ENCODE measurements around the gene P2RY14. TPM values are rescaled to one million over a fixed set of nuclear protein-coding genes. Genes with fewer than 3 reads are reported as not detected.
A peak's percentile ranks its signal among the peaks of the same experiment; 100 is the strongest.

P2RY14 gene
- total and polyA plus RNA-seq, 4 donors: 2.1 to 11.0 (median 2.5) TPM

GRCh38 chr3:151195826-151196225 is 82.5 kb downstream of the P2RY14 start:
- H3K27me3 ChIP-seq (ENCODE audit: control insufficient read depth in 3 of 3, insufficient read depth in 3 of 3, low read length in 2 of 3): no peaks in the 10 kb centered on the region
- H3K9ac ChIP-seq (ENCODE audit: insufficient read depth in 1 of 2, low read length in 2 of 2): no peak overlapping the region
- no peak overlapping the region for H3K27ac ChIP-seq (ENCODE audit: low read depth in 1 of 2, low read length in 1 of 2)
- H3K4me1 ChIP-seq (ENCODE audit: control insufficient read depth in 5 of 5, insufficient read depth in 5 of 5, low read length in 5 of 5): no peaks in the 10 kb centered on the region
- no peaks in the 10 kb centered on the region for H3K9me3 ChIP-seq (ENCODE audit: control insufficient read depth in 4 of 4, insufficient read depth in 3 of 4, low read length in 3 of 4)
- no peak overlapping the region for H3K4me3 ChIP-seq
- no peak for TF ChIP-seq CTCF (IDR thresholded peaks at IDR 0.05; ENCODE audit: control extremely low read depth, extremely low read depth)
- 75 to 88% methylated on average over 1 of the region's 1 CpG for WGBS, 2 donors
- DNase-seq: no peak
- no peak for ATAC-seq (ENCODE audit: insufficient read depth, low FRiP score)
- H3K36me3 ChIP-seq (ENCODE audit: control insufficient read depth in 4 of 4, insufficient read depth in 4 of 4, low read length in 4 of 4): no peaks in the 10 kb centered on the region

GRCh38 chr3:151192545-151192944 is 85.8 kb downstream of the P2RY14 start:
- no peak overlapping the region for H3K9ac ChIP-seq (ENCODE audit: insufficient read depth in 1 of 2, low read length in 2 of 2)
- no peaks in the 10 kb centered on the region for H3K4me1 ChIP-seq (ENCODE audit: control insufficient read depth in 5 of 5, insufficient read depth in 5 of 5, low read length in 5 of 5)
- TF ChIP-seq CTCF (IDR thresholded peaks at IDR 0.05; ENCODE audit: control extremely low read depth, extremely low read depth): no peak
- H3K27ac ChIP-seq (ENCODE audit: low read depth in 1 of 2, low read length in 1 of 2): no peak overlapping the region
- WGBS, 2 donors: 97 to 98% methylated on average over 6 of the region's 6 CpGs
- ATAC-seq (ENCODE audit: insufficient read depth, low FRiP score) (no peak), DNase-seq (no peak)
- no peaks in the 10 kb centered on the region for H3K9me3 ChIP-seq (ENCODE audit: control insufficient read depth in 4 of 4, insufficient read depth in 3 of 4, low read length in 3 of 4)
- H3K36me3 ChIP-seq (ENCODE audit: control insufficient read depth in 4 of 4, insufficient read depth in 4 of 4, low read length in 4 of 4): no peaks in the 10 kb centered on the region
- no peak overlapping the region for H3K4me3 ChIP-seq
- H3K27me3 ChIP-seq (ENCODE audit: control insufficient read depth in 3 of 3, insufficient read depth in 3 of 3, low read length in 2 of 3): no peaks in the 10 kb centered on the region

GRCh38 chr3:151191095-151191494 is 87.2 kb downstream of the P2RY14 start:
- no peak for TF ChIP-seq CTCF (IDR thresholded peaks at IDR 0.05; ENCODE audit: control extremely low read depth, extremely low read depth)
- Histone ChIP-seq H3K9ac (ENCODE audit: insufficient read depth in 1 of 2, low read length in 2 of 2) (no peak overlapping the region), H3K27me3 (ENCODE audit: control insufficient read depth in 3 of 3, insufficient read depth in 3 of 3, low read length in 2 of 3) (no peaks in the 10 kb centered on the region), H3K4me3 (no peak overlapping the region), H3K9me3 (ENCODE audit: control insufficient read depth in 4 of 4, insufficient read depth in 3 of 4, low read length in 3 of 4) (no peaks in the 10 kb centered on the region), H3K4me1 (ENCODE audit: control insufficient read depth in 5 of 5, insufficient read depth in 5 of 5, low read length in 5 of 5) (no peaks in the 10 kb centered on the region), H3K36me3 (ENCODE audit: control insufficient read depth in 4 of 4, insufficient read depth in 4 of 4, low read length in 4 of 4) (no peaks in the 10 kb centered on the region), H3K27ac (ENCODE audit: low read depth in 1 of 2, low read length in 1 of 2) (no peak overlapping the region)
- 86 to 90% methylated on average over 1 of the region's 1 CpG for WGBS, 2 donors
- DNase-seq (no peak), ATAC-seq (ENCODE audit: insufficient read depth, low FRiP score) (no peak)

- Histone ChIP-seq H3K4me3 (no peak overlapping the region), H3K27ac (ENCODE audit: low read depth in 1 of 2, low read length in 1 of 2) (no peak overlapping the region), H3K27me3 (ENCODE audit: control insufficient read depth in 3 of 3, insufficient read depth in 3 of 3, low read length in 2 of 3) (no peaks in the 10 kb centered on the region), H3K9me3 (ENCODE audit: control insufficient read depth in 4 of 4, insufficient read depth in 3 of 4, low read length in 3 of 4) (no peaks in the 10 kb centered on the region), H3K4me1 (ENCODE audit: control insufficient read depth in 5 of 5, insufficient read depth in 5 of 5, low read length in 5 of 5) (peaks cover 0 to 2% (median 0%) of the 10 kb centered on the region in 5 donors), H3K36me3 (ENCODE audit: control insufficient read depth in 4 of 4, insufficient read depth in 4 of 4, low read length in 4 of 4) (no peaks in the 10 kb centered on the region), H3K9ac (ENCODE audit: insufficient read depth in 1 of 2, low read length in 2 of 2) (peak overlapping the region in 1 of 2 donors; percentile 17)
- no peak for ATAC-seq (ENCODE audit: insufficient read depth, low FRiP score)
- peak in 1 of 3 donors; percentile 9 for DNase-seq
- no peak for TF ChIP-seq CTCF (IDR thresholded peaks at IDR 0.05; ENCODE audit: control extremely low read depth, extremely low read depth)
- WGBS, 2 donors: 50 to 67% methylated on average over 5 of the region's 5 CpGs
These were observed 95.1 kb downstream of the P2RY14 start for GRCh38 chr3:151183265-151183671.
